HepG2 (cell line): ENCODE data around the gene PC. TPM values are rescaled to one million over a fixed set of nuclear protein-coding genes. Genes with fewer than 3 reads are reported as not detected.
A peak's percentile ranks its signal among the peaks of the same experiment; 100 is the strongest.

Source experiments
- BCL3 ChIP-seq: sonication (generic); formaldehyde crosslinking; IDR thresholded peaks from 2 replicates; pipeline ENCODE4 v1.5.1; 2020; ENCODE audit warnings: mild to moderate bottlenecking, missing genetic modification reagents, moderate library complexity
- CAMTA2 ChIP-seq: sonication (generic); formaldehyde crosslinking; IDR thresholded peaks from 2 replicates; pipeline ENCODE4 v1.4.0; 2020; ENCODE audit warnings: mild to moderate bottlenecking, missing genetic modification reagents, borderline replicate concordance
- DDIT3 ChIP-seq: sonication (generic); formaldehyde crosslinking; IDR thresholded peaks from 2 replicates; pipeline ENCODE4 v1.4.0; 2020; ENCODE audit warnings: mild to moderate bottlenecking, missing genetic modification reagents
- ELF1 ChIP-seq: sonication (generic); formaldehyde crosslinking; IDR thresholded peaks from 2 replicates; pipeline ENCODE4 v1.4.0; 2020; ENCODE audit warnings: missing genetic modification reagents
- FOXP1 ChIP-seq, 2 experiments: fragments of 450-650 bp in 1 of 2; IDR thresholded peaks; 2 replicates each; pipeline ENCODE4 v1.6.1; 2017 to 2018; ENCODE audit warnings: antibody characterized with exemption in 1 of 2
- HHEX ChIP-seq: IDR thresholded peaks from 2 replicates; pipeline ENCODE4 v1.6.1; 2016; ENCODE audit warnings: control low read depth
- IRF9 ChIP-seq: sonication (generic); formaldehyde crosslinking; IDR thresholded peaks from 2 replicates; pipeline ENCODE4 v1.8.0; 2022; ENCODE audit warnings: missing genetic modification reagents, mild to moderate bottlenecking, borderline replicate concordance
- MLXIP ChIP-seq: sonication (generic); formaldehyde crosslinking; IDR thresholded peaks from 2 replicates; pipeline ENCODE4 v1.9.0; 2021; ENCODE audit warnings: missing genetic modification reagents, borderline replicate concordance
- NFE2 ChIP-seq: sonication (generic); formaldehyde crosslinking; IDR thresholded peaks from 2 replicates; pipeline ENCODE4 v1.4.0; 2020; ENCODE audit warnings: missing genetic modification reagents
- NR2C2 ChIP-seq: sonication (generic); formaldehyde crosslinking; IDR thresholded peaks from 2 replicates; pipeline ENCODE4 v1.4.0; 2020; ENCODE audit warnings: missing genetic modification reagents, mild to moderate bottlenecking, moderate library complexity, borderline replicate concordance
- TBP ChIP-seq: sonication (generic); formaldehyde crosslinking; IDR thresholded peaks from 2 replicates; pipeline ENCODE4 v1.5.0; 2020; ENCODE audit warnings: missing genetic modification reagents
- THAP8 ChIP-seq: sonication (generic); formaldehyde crosslinking; IDR thresholded peaks from 2 replicates; pipeline ENCODE4 v1.5.1; 2020; ENCODE audit warnings: missing genetic modification reagents, mild to moderate bottlenecking, borderline replicate concordance
- THRA ChIP-seq: sonication (generic); formaldehyde crosslinking; IDR thresholded peaks from 2 replicates; pipeline ENCODE4 v1.4.0; 2020; ENCODE audit warnings: missing genetic modification reagents, borderline replicate concordance
- YY1 ChIP-seq: IDR thresholded peaks from 2 replicates; pipeline ENCODE4 v1.6.1; 2011; ENCODE audit warnings: low read length, low read depth, moderate library complexity, mild to moderate bottlenecking; ENCODE audit not compliant: insufficient read depth, insufficient replicate concordance
- ZBTB4 ChIP-seq: sonication (generic); formaldehyde crosslinking; IDR thresholded peaks from 2 replicates; pipeline ENCODE4 v1.4.0; 2020; ENCODE audit warnings: missing genetic modification reagents, mild to moderate bottlenecking, borderline replicate concordance
- ZNF510 ChIP-seq: sonication (generic); formaldehyde crosslinking; IDR thresholded peaks from 2 replicates; pipeline ENCODE4 v1.4.0; 2020; ENCODE audit warnings: low read depth, mild to moderate bottlenecking, missing genetic modification reagents
- polyA plus RNA-seq, 8 experiments: library from polyadenylated mRNA; depleted of rRNA in 3 of 8; stranded (reverse) in 7 of 8; unstranded in 1 of 8; fragments of >200 nt; fragmentation: Illumina TruSeq in 4 of 8; extraction: Trizol in 4 of 8; gene quantifications; 2 replicates each; pipeline versions ENCODE4 v1.2.1 to v1.2.3, GENCODE V29; 2011 to 2016; ENCODE audit warnings: low read depth in 4 of 8, missing spikeins in 1 of 8, mixed read lengths in 1 of 8; ENCODE audit not compliant: insufficient read depth in 1 of 8
- total RNA-seq, 5 experiments: library from RNA; depleted of rRNA; stranded (reverse); fragments of >200 nt; fragmentation: Illumina TruSeq; extraction: Trizol; gene quantifications; 2 replicates each; pipeline ENCODE4 v1.2.3, GENCODE V29; 2016; ENCODE audit warnings: low read depth in 1 of 5

PC gene
- total and polyA plus RNA-seq, 2 of the 13 experiments (the other 11 are each of a cell fraction or from before 2014, with no cell fraction given), result 29.0 to 39.0 TPM

- TF ChIP-seq BCL3 (CRISPR knock-in tag), result peak; percentile 79; the same call in 1 of the 2 replicates
- peak; percentile 56; the same call in 1 of the 2 replicates for TF ChIP-seq MLXIP (CRISPR knock-in tag)
- no peak; the same call in 1 of the 2 replicates for TF ChIP-seq TBP (CRISPR knock-in tag)
- peak; percentile 56 for TF ChIP-seq THAP8
- no peak for TF ChIP-seq DDIT3 (CRISPR knock-in tag)
- peak; percentile 98 for TF ChIP-seq YY1
- TF ChIP-seq HHEX (CRISPR knock-in tag), result no peak
- peak; percentile 59; the same call in 1 of the 2 replicates for TF ChIP-seq IRF9 (CRISPR knock-in tag)
- TF ChIP-seq ZNF510 (CRISPR knock-in tag), result no peak
- TF ChIP-seq ELF1 (CRISPR knock-in tag), result peak; percentile 85
- no peak for TF ChIP-seq FOXP1 (IDR thresholded peaks at IDR 0.05)
- no peak for TF ChIP-seq FOXP1 (CRISPR knock-in tag; IDR thresholded peaks at IDR 0.05)
- TF ChIP-seq ZBTB4 (CRISPR knock-in tag), result no peak
- TF ChIP-seq CAMTA2, result no peak
- no peak for TF ChIP-seq THRA (CRISPR knock-in tag)
- TF ChIP-seq NFE2, result no peak
- TF ChIP-seq NR2C2 (CRISPR knock-in tag), result peak; percentile 92
Measured at GRCh38 chr11:66842896-66843775, 115.0 kb downstream of the PC start, which contains the start of gene RCE1 (continued).
